Peyer's patch (tissue), 4 donors: ENCODE data around the gene ERC1. TPM values are rescaled to one million over a fixed set of nuclear protein-coding genes. Genes with fewer than 3 reads are reported as not detected.

ENCODE experiments used
- DNase-seq, 3 donors: peaks; one replicate each; pipeline ENCODE4 v3.0.0-alpha.2; 2017 to 2019
- H3K27ac ChIP-seq, 4 donors: fragments of 200-600 bp; sonication (generic); one replicate each; pipeline ENCODE4 v1.5.1; 2016 to 2019
- H3K27me3 ChIP-seq, 2 donors: fragments of 200-600 bp; sonication (generic); one replicate each; pipeline ENCODE4 v1.5.1; 2019
- H3K36me3 ChIP-seq, 3 donors: fragments of 200-600 bp; sonication (generic); one replicate each; pipeline ENCODE4 v1.5.1; 2016 to 2019
- H3K4me1 ChIP-seq, 4 donors: fragments of 200-600 bp; sonication (generic); one replicate each; pipeline ENCODE4 v1.5.1; 2016 to 2019
- H3K4me3 ChIP-seq, 4 donors: fragments of 200-600 bp; sonication (generic); 1 replicate in 3 of 4; 2 replicates in 1 of 4; pipeline ENCODE4 v1.5.1; 2016 to 2019; ENCODE audit warnings: mild to moderate bottlenecking in 1 of 4
- H3K9me3 ChIP-seq, 4 donors: fragments of 200-600 bp; sonication (generic); one replicate each; pipeline ENCODE4 v1.5.1; 2016 to 2019; ENCODE audit warnings: mild to moderate bottlenecking in 1 of 4
- CTCF ChIP-seq, 6 experiments: fragments of 450-650 bp in 4 of 6; fragments of 200-600 bp in 2 of 6; sonication (generic) in 1 of 6; IDR thresholded peaks; one replicate each; pipeline ENCODE4 v1.5.1; 2017 to 2019; ENCODE audit warnings: antibody characterized with exemption in 6 of 6, mild to moderate bottlenecking in 3 of 6, moderate library complexity in 1 of 6
- POLR2A ChIP-seq, 2 donors: fragments of 450-650 bp; IDR thresholded peaks; one replicate each; pipeline ENCODE4 v1.5.1; 2017; ENCODE audit warnings: antibody characterized with exemption in 2 of 2, mild to moderate bottlenecking in 2 of 2, moderate library complexity in 2 of 2
- total RNA-seq, 4 donors: library from RNA; depleted of rRNA; stranded (reverse); fragments of >200 nt; gene quantifications; one replicate each; pipeline ENCODE4 v1.1.0, GENCODE V29; 2016

ERC1 gene
- total RNA-seq, 4 donors from 2014 or later, result 26.5 to 184 (median 31.7) TPM

DNA sequence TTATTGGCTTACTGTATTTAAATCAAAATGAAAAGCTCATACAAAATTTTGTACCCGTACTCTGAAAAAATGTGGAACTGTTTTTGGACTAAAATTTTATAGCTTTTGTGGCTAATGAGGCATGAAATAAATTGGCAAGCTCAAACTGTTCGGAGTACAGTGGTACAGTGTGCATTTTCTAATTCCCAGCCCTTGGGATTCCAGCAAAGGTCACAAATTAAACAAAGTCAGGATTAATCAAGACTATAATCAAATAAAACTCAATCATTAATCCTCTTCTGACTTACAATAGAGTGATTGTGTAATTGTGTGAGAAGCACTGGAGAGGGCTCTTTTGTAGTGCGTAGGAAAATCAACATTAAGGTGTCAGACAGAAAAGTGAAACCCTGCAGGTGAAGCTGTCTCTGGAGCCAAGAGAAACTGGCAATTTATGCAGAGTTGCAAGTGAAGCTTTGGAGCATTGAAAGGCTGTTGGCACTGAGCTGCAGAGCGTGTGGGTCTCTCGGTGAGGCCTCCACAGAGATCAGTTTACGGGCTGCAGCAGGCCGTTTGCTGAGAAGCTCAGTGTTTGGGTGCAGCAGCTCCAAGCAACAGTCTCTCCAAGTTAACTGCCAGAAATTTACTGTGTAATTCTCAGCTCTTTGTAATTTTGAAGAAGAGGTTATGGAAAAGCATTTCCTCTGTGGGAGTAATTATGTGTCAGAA lies 327.5 kb downstream of the ERC1 start:
- DNase-seq, result no peak

GRCh38 chr12:1319212-1319611 lies 328.2 kb downstream of the ERC1 start:
- DNase-seq, result no peak
- H3K4me1 ChIP-seq, result peaks cover 0 to 16% (median 0%) of the 10 kb centered on the region in 4 donors
- H3K27me3 ChIP-seq, result no peaks in the 10 kb centered on the region
- H3K9me3 ChIP-seq, result peaks cover 0 to 3% (median 0%) of the 10 kb centered on the region in 4 donors
- H3K4me3 ChIP-seq, result no peak overlapping the region
- H3K36me3 ChIP-seq, result no peaks in the 10 kb centered on the region
- H3K27ac ChIP-seq, result peak overlapping the region in 1 of 4 donors; percentile 28
- TF ChIP-seq POLR2A (IDR thresholded peaks at IDR 0.05) (no peak), CTCF (IDR thresholded peaks at IDR 0.05) (no peak)

More for the DNA sequence above, 327.5 kb downstream of the ERC1 start:
- Histone ChIP-seq H3K27ac (peak overlapping the region in 2 of 4 donors; percentile 0 to 28), H3K9me3 (peaks cover 0 to 4% (median 0%) of the 10 kb centered on the region in 4 donors), H3K27me3 (no peaks in the 10 kb centered on the region), H3K4me1 (peaks cover 0 to 16% (median 0%) of the 10 kb centered on the region in 4 donors), H3K4me3 (no peak overlapping the region), H3K36me3 (no peaks in the 10 kb centered on the region)
- TF ChIP-seq CTCF (IDR thresholded peaks at IDR 0.05) (no peak), POLR2A (IDR thresholded peaks at IDR 0.05) (no peak)

- Histone ChIP-seq H3K4me1 (peaks cover 0 to 16% (median 0%) of the 10 kb centered on the region in 4 donors), H3K27me3 (no peaks in the 10 kb centered on the region), H3K27ac (no peak overlapping the region), H3K36me3 (no peaks in the 10 kb centered on the region), H3K9me3 (no peaks in the 10 kb centered on the region), H3K4me3 (no peak overlapping the region)
- no peak for DNase-seq
- TF ChIP-seq CTCF (IDR thresholded peaks at IDR 0.05), result no peak
- TF ChIP-seq POLR2A (IDR thresholded peaks at IDR 0.05), result no peak
Measured at GRCh38 chr12:1320021-1320420, 329.0 kb downstream of the ERC1 start.

DNA sequence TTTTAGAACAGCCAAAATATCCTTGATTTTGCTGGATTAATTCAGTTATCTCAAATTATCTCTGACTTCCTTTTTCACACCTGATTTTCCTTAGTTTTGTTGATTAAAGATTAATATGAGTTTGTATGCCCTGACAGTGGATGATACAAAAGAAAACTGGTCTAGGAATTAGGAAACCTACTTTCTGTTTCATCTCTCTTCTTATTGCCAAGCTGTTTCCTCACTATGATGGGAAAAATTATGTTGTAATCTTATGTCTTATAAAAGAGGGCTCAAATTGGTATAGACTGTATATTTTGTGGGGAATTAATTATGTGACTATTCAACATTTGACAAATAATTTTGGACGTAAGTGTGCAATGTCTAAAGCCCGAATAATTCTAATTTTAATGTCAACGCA lies 331.8 kb downstream of the ERC1 start:
- no peak overlapping the region for H3K27ac ChIP-seq
- no peaks in the 10 kb centered on the region for H3K9me3 ChIP-seq
- no peak for TF ChIP-seq CTCF (IDR thresholded peaks at IDR 0.05)
- TF ChIP-seq POLR2A (IDR thresholded peaks at IDR 0.05), result no peak
- no peak for DNase-seq
- H3K36me3 ChIP-seq, result no peaks in the 10 kb centered on the region
- no peak overlapping the region for H3K4me3 ChIP-seq
- H3K27me3 ChIP-seq, result no peaks in the 10 kb centered on the region
- peaks cover 0 to 16% (median 0%) of the 10 kb centered on the region in 4 donors for H3K4me1 ChIP-seq

DNA sequence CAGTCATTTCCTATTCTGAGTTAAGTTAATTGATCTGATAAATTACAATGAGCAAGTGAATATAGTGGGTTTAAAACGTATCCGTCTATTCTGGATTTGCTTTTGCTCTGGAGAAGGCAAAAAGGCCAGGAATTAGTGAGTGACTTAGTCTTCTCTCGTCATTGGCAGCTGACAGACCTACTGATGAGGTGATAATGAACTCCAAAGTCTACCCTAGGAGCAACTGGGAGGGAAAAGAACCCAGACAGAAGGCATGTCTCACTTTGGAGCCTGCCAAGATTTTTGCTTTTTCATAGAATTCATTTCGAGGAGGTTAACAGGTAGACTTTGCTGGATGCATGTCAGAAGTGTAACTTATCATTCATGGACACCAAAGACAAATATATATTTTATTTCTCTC lies 333.1 kb downstream of the ERC1 start:
- no peak overlapping the region for H3K27ac ChIP-seq
- no peaks in the 10 kb centered on the region for H3K9me3 ChIP-seq
- TF ChIP-seq POLR2A (IDR thresholded peaks at IDR 0.05) (no peak), CTCF (IDR thresholded peaks at IDR 0.05) (no peak)
- no peak overlapping the region for H3K4me3 ChIP-seq
- H3K36me3 ChIP-seq, result no peaks in the 10 kb centered on the region
- H3K4me1 ChIP-seq, result peaks cover 0 to 5% (median 0%) of the 10 kb centered on the region in 4 donors
- no peak for DNase-seq
- no peaks in the 10 kb centered on the region for H3K27me3 ChIP-seq
